ENCODE data around the gene EID2.

Gene EID2, protein sequence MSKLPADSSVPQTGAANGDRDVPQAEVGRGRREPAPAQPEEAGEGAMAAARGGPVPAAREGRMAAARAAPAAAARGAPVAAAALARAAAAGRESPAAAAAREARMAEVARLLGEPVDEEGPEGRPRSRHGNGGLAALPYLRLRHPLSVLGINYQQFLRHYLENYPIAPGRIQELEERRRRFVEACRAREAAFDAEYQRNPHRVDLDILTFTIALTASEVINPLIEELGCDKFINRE

DNA sequence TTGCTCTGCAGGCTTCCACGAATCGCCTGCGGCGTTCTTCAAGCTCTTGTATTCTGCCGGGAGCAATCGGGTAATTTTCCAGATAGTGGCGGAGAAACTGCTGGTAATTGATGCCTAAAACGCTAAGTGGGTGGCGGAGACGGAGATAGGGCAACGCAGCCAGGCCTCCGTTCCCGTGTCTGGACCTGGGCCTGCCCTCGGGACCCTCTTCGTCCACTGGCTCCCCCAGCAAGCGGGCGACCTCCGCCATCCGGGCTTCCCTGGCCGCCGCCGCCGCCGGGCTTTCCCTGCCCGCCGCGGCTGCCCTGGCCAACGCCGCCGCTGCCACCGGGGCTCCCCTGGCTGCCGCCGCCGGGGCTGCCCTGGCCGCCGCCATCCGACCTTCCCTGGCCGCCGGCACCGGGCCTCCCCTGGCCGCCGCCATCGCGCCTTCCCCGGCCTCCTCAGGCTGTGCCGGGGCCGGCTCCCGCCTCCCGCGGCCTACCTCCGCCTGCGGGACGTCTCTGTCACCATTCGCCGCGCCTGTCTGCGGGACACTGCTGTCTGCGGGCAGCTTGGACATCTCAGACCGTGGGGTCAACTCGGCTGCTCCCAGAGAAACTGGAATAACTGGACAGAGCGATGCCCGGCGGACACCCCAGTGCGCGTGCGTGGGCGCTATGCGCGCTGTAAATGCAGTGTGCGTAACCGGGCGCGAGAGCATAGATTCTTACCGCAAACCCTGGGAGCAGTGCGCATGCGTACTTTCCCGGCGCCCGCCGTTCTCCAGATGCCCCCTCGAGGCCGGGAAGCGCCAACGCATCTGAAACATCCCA lies at the start of gene EID2:
TSS of gene EID2 (minus strand) at position 644 of the 815 bp plus-strand sequence. CDS start at position 562, 82 bp downstream.
- in situ Hi-C loops (cut with HindIII; ENCODE audit: low sequenced_read_pairs) = loop anchor here (5.0 kb wide), 2 partner anchors 37 to 303 kb away; no protein-coding TSS in a partner anchor

- in situ Hi-C loops (cut with HindIII; ENCODE audit: low sequenced_read_pairs) = no loop called here
Measured at GRCh38 chr19:39588066-39588465, 48.1 kb upstream of the EID2 start.

- in situ Hi-C loops (cut with HindIII; ENCODE audit: low sequenced_read_pairs) = no loop called here
Measured at GRCh38 chr19:39587496-39587895, 47.5 kb upstream of the EID2 start.

- in situ Hi-C loops (cut with HindIII; ENCODE audit: low sequenced_read_pairs) = no loop called here
Measured at GRCh38 chr19:39582891-39583625, 43.1 kb upstream of the EID2 start.

DNA sequence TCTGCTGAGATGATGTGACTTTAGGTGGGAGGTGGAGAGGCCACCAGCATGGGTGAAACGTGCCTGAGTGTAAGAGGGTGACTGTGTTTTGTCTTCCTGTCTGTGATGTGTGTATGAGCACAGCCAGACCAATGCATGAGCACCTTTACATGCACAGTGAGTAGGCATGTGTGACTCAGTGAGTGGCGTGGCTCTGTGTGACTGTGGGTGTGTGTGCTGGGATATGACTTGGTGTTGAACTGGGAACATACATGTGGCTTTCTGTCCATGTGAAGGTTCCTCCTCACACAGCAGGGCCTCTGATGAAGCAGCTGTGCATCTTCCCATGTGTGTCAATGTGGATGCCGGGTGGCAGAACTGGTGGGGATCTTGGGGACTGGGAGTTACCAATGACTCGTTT lies 42.5 kb upstream of the EID2 start:
- in situ Hi-C loops (cut with HindIII; ENCODE audit: low sequenced_read_pairs) = no loop called here

DNA sequence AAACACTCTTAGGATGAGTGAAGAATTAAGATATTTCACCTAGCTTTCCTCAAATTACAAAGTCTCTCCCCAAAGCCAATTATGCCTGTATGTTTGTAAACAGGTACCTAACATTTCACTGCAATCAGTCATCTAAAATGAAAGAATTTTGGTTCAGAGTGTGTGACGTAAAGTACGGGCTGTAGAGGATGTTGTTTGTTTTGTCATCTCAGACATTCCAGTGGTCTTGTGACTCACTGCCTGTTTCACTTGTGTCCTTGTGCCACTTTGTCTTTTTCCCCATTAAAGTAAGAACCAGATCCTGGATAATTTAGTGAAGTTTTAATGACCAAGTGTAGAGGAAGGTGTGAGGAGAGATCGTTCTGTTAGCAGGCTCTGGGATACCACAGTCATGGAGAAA lies 28.6 kb upstream of the EID2 start:
- in situ Hi-C loops (cut with HindIII; ENCODE audit: low sequenced_read_pairs) = no loop called here

- in situ Hi-C loops (cut with HindIII; ENCODE audit: low sequenced_read_pairs) = no loop called here
Measured at GRCh38 chr19:39566064-39566463, 26.1 kb upstream of the EID2 start.

DNA sequence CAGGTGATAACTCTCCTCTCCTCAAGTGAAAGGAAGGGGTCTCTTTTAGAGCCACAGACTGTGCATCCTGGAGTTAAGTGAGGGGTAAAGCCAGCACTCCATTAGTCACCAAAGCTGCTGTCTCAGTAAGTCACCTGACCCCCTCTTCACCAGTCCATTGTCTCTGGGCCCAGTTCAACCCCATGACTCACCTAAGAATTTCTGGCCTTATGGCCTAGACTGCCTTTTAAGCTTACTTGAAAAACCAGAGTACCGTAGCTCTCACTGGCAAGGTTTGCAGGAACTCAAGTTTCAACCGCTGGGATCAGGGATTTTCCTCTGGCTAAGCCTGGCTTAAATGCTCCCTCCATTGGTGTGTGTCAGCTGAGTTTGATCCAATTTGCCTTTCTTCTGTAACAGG lies 23.4 kb upstream of the EID2 start:
- in situ Hi-C loops (cut with HindIII; ENCODE audit: low sequenced_read_pairs) = no loop called here

- in situ Hi-C loops (cut with HindIII; ENCODE audit: low sequenced_read_pairs) = no loop called here
Measured at GRCh38 chr19:39558624-39559117, 18.7 kb upstream of the EID2 start.

DNA sequence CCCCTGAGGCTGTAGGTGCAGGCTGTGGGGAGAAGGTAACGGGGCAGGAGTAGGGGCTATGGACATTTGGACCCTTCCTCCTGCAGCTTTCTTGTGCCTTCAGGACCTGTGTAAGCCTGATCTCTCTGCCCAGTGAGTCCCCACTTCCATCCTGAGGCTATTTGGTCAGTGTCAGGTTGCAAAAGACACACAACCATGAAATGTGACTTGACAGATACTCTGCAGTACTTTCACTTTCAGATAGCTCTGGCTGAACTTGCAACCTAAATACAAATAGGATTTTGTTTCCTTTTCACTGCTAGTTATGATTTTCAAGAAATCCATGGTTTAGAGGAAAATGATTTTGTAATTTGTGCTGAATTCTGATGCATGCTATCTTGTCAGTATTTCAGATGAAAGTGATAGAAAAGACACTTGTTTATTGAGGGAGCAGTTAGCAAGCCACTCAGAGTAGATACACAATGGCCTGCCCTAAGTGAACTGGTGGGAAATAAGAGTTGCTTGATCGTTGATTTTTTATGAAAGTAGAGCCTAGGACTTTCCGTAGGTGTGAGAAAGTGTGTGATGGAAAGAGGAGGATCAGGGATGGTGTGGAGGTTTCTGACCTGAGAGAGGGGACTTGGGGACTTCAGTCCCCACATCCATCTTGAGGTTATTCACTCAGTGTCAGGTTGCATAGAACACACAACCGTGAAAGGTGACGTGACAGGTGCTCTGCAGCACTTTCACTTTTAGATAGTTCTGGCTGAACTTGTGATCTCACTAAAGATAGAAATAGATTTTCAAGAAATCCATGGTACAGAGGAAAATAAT lies 18.1 kb upstream of the EID2 start:
- in situ Hi-C loops (cut with HindIII; ENCODE audit: low sequenced_read_pairs) = no loop called here

DNA sequence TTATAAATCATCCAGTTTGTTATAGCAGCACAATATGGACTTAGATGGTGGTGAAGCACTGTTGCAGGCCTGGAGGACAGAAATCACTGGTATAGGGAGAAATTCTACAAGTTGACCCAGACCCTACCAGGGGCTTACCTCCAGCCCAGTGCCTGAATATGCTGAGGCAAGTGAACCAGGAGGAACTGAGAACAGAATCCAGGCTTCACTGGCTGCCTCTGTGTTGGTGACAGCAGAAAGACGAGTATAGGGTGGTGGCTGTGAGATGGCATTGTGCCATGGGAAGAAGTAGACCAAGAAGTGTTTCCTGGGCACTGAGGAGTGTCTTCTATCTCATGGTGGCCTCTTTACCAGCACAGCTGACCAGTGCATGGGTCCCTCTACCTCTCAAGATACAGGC lies 15.9 kb upstream of the EID2 start:
- in situ Hi-C loops (cut with HindIII; ENCODE audit: low sequenced_read_pairs) = no loop called here

DNA sequence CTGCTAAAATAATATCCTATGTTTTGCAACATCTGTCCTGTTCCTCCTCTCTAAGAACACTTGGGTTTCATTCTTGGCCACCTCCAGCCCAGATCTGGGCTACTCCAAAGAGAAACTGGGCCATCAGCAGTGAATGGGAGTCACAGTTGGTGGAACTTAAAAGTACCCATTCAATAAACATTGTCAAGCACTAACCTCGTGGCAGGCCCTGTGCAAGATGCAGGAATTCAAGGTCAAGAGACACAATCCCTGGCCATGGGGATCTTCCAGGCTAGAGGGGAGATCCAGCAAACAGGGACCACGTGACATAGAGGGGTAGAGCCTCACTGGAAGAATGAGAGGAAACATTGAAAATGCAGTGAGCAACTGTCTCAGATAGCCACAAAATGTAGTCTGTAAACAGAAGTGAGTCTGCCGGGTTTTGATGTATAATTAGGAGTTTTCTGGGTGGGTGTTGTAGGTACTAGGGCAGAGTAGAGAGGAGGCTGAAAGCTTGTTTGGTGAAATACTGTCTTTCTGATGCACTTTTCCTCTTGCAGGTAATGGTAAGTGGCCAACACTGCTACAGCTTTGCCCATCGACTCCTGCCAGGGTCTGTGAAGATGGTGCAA lies 14.8 kb upstream of the EID2 start:
- in situ Hi-C loops (cut with HindIII; ENCODE audit: low sequenced_read_pairs) = no loop called here

- in situ Hi-C loops (cut with HindIII; ENCODE audit: low sequenced_read_pairs) = no loop called here
Measured at GRCh38 chr19:39553082-39553652, 13.2 kb upstream of the EID2 start.

GRCh38 chr19:39550197-39550596 lies 10.2 kb upstream of the EID2 start:
- in situ Hi-C loops (cut with HindIII; ENCODE audit: low sequenced_read_pairs) = no loop called here

DNA sequence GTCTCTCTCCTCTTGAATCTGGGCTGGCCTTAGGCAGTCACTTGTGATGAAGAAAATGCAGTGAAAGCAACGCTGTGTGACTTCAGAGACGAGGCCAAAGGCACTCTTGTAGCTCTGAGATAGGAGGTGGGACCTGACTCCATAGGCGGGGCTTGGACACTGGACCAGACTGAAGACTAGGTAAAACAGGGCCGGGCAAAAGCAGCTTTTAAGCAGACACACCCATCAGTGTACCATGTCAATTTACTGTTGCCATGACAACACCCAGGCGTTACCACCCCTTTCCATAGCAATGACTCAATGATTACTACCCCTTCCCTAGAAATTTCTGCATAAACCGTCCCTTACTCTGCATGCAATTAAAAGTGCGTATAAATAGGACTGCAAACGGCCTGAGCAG lies 6.6 kb upstream of the EID2 start:
- in situ Hi-C loops (cut with HindIII; ENCODE audit: low sequenced_read_pairs) = no loop called here

- in situ Hi-C loops (cut with HindIII; ENCODE audit: low sequenced_read_pairs) = loop anchor here (5.0 kb wide), 1 partner anchor 297 kb away; no protein-coding TSS in a partner anchor
Measured at GRCh38 chr19:39544911-39545310, 5.0 kb upstream of the EID2 start.

GRCh38 chr19:39544226-39544903 lies 4.4 kb upstream of the EID2 start:
- in situ Hi-C loops (cut with HindIII; ENCODE audit: low sequenced_read_pairs) = loop anchor here (5.0 kb wide), 1 partner anchor 298 kb away; no protein-coding TSS in a partner anchor

- in situ Hi-C loops (cut with HindIII; ENCODE audit: low sequenced_read_pairs) = loop anchor here (5.0 kb wide), 1 partner anchor 299 kb away; no protein-coding TSS in a partner anchor
Measured at GRCh38 chr19:39543477-39543857, 3.5 kb upstream of the EID2 start.

GRCh38 chr19:39542206-39542605 lies 2.2 kb upstream of the EID2 start:
- in situ Hi-C loops (cut with HindIII; ENCODE audit: low sequenced_read_pairs) = loop anchor here (5.0 kb wide), 1 partner anchor 300 kb away; no protein-coding TSS in a partner anchor

Data from endothelial cell of hepatic sinusoid (primary cell).